Esophagus muscularis mucosa (tissue), 3 donors: ENCODE measurements around the gene SYNRG.

Experiments used
- CTCF ChIP-seq, 3 experiments: fragments of 200-600 bp in 2 of 3; fragments of 450-650 bp in 1 of 3; sonication (generic) in 2 of 3; IDR thresholded peaks; one replicate each; pipeline ENCODE4 v1.5.1; 2017 to 2019; ENCODE audit warnings: antibody characterized with exemption in 3 of 3, mild to moderate bottlenecking in 2 of 3, moderate library complexity in 1 of 3
- POLR2A ChIP-seq: fragments of 450-650 bp; IDR thresholded peaks from one replicate; pipeline ENCODE4 v1.6.1; 2017; ENCODE audit warnings: antibody characterized with exemption, moderate library complexity, mild to moderate bottlenecking, low read depth
- POLR2AphosphoS5 ChIP-seq, 2 donors: sonication (generic); formaldehyde crosslinking; IDR thresholded peaks; one replicate each; pipeline ENCODE4 v1.6.1; 2017; ENCODE audit warnings: antibody characterized with exemption in 2 of 2

DNA sequence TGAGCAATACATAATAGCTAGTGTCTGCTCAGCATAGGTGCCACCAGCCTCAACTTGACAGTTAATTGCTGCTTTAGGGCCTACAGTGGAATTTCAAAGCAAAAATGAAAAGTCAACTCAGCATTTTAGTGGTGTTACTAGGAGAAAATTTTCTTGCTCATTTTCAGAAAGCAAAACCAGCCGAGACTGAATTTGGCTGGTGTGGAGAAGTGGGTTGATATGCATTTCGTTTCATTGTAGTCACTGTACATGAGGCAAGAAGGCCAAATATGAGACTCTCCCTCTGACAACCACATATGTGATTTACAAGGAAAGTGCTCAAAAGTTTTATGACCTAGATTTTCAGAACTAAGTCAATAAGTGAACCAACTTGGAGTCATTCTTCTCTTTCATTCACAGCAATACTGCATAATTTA lies 65.6 kb downstream of the SYNRG start:
- TF ChIP-seq CTCF (IDR thresholded peaks at IDR 0.05) (no peak), POLR2A (no peak), POLR2AphosphoS5 (IDR thresholded peaks at IDR 0.05) (no peak)
